ENCODE results near the gene STEAP2.

Gene STEAP2

DNA sequence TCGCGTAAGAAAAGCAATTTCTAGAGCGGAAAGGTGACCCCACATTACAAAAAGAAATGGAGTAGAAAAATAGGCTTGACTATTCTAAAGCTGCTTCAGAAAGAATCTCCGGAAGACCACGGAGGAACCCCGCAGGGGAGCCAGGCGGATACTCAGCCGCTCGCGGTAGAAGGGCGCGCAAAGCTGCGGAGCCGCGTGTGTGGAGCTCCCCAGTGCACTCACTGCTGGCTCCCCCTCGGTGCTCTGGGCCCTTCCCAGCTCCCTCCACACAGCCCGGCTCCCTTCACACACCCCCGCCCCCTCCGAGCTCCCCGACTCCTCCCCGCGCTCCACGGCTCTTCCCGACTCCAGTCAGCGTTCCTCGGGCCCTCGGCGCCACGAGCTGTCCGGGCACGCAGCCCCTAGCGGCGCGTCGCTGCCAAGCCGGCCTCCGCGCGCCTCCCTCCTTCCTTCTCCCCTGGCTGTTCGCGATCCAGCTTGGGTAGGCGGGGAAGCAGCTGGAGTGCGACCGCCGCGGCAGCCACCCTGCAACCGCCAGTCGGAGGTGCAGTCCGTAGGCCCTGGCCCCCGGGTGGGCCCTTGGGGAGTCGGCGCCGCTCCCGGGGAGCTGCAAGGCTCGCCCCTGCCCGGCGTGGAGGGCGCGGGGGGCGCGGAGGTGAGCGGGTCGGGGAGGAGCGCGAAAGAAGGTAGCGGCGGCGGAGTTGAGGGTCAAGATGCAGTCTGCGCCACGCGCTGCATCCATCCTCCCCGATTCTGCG, at the start of gene STEAP2:
Gene STEAP2 (plus strand): TSS at position 350 of the 758 bp plus-strand sequence. CDS start 13,343 bp downstream, outside the sequence.
- TF ChIP-seq, protein P1, sequence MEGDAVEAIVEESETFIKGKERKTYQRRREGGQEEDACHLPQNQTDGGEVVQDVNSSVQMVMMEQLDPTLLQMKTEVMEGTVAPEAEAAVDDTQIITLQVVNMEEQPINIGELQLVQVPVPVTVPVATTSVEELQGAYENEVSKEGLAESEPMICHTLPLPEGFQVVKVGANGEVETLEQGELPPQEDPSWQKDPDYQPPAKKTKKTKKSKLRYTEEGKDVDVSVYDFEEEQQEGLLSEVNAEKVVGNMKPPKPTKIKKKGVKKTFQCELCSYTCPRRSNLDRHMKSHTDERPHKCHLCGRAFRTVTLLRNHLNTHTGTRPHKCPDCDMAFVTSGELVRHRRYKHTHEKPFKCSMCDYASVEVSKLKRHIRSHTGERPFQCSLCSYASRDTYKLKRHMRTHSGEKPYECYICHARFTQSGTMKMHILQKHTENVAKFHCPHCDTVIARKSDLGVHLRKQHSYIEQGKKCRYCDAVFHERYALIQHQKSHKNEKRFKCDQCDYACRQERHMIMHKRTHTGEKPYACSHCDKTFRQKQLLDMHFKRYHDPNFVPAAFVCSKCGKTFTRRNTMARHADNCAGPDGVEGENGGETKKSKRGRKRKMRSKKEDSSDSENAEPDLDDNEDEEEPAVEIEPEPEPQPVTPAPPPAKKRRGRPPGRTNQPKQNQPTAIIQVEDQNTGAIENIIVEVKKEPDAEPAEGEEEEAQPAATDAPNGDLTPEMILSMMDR (IDR thresholded peaks at IDR 0.05) = no peak
- Histone ChIP-seq H3K4me3 (ENCODE audit: low read depth in 1 of 2, low read length in 1 of 2) (no peak within 1 kb of the TSS), H3K36me3 (no peaks in the 10 kb centered on the region), H3K27me3 (peaks cover 81% of the 10 kb centered on the region), H3K27ac (no peak within 1 kb of the TSS), H3K9me3 (no peaks in the 10 kb centered on the region), H3K4me1 (ENCODE audit: control insufficient read depth in 1 of 2, insufficient read depth in 1 of 2, low read depth in 1 of 2, low read length in 1 of 2) (peaks cover 0 to 8% of the 10 kb centered on the region in 2 experiments)

DNA sequence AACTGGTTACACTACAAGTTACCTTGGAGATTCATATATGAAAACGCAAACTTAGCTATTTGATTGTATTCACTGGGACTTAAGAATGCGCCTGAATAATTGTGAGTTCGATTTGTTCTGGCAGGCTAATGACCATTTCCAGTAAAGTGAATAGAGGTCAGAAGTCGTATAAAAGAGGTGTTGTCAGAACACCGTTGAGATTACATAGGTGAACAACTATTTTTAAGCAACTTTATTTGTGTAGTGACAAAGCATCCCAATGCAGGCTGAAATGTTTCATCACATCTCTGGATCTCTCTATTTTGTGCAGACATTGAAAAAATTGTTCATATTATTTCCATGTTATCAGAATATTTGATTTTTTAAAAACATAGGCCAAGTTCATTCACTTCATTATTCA, 48.0 kb upstream of the STEAP2 start:
- Histone ChIP-seq H3K27ac (no peak overlapping the region), H3K36me3 (no peaks in the 10 kb centered on the region), H3K27me3 (peaks cover 18% of the 10 kb centered on the region), H3K9me3 (no peaks in the 10 kb centered on the region), H3K4me3 (ENCODE audit: low read depth in 1 of 2, low read length in 1 of 2) (no peak overlapping the region), H3K4me1 (ENCODE audit: control insufficient read depth in 1 of 2, insufficient read depth in 1 of 2, low read depth in 1 of 2, low read length in 1 of 2) (no peaks in the 10 kb centered on the region)
- TF ChIP-seq, protein P1 (IDR thresholded peaks at IDR 0.05) = no peak

DNA sequence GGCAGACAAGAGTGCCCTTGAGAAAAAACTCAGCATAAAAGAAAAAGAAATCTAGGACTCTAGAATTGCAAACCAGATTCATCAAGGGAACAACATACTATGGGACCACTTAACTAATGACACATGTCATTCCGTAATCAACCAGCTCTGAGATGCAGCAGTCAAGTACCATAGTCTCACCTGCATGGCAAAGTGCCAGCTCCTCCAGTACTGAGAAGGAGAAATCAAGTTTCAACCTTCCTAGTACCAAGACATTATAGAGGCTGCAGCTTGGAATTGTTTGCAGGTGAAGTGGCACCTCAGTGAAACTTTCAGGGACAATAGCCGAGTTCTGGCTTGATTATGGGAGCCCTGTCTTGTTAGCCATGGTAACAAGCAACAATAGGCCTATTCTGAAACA, 45.8 kb upstream of the STEAP2 start:
- TF ChIP-seq, protein P1 (IDR thresholded peaks at IDR 0.05) = no peak
- Histone ChIP-seq H3K27ac (no peak overlapping the region), H3K9me3 (no peaks in the 10 kb centered on the region), H3K36me3 (no peaks in the 10 kb centered on the region), H3K4me1 (ENCODE audit: control insufficient read depth in 1 of 2, insufficient read depth in 1 of 2, low read depth in 1 of 2, low read length in 1 of 2) (no peaks in the 10 kb centered on the region), H3K4me3 (ENCODE audit: low read depth in 1 of 2, low read length in 1 of 2) (no peak overlapping the region), H3K27me3 (peaks cover 18% of the 10 kb centered on the region)

- Histone ChIP-seq H3K36me3 (no peaks in the 10 kb centered on the region), H3K4me1 (ENCODE audit: control insufficient read depth in 1 of 2, insufficient read depth in 1 of 2, low read depth in 1 of 2, low read length in 1 of 2) (no peaks in the 10 kb centered on the region), H3K9me3 (no peaks in the 10 kb centered on the region), H3K27me3 (peaks cover 18% of the 10 kb centered on the region), H3K4me3 (ENCODE audit: low read depth in 1 of 2, low read length in 1 of 2) (no peak overlapping the region), H3K27ac (no peak overlapping the region)
- TF ChIP-seq, protein P1 (IDR thresholded peaks at IDR 0.05) = no peak
These were observed 45.4 kb upstream of the STEAP2 start for GRCh38 chr7:90166153-90166552.

- peaks cover 18% of the 10 kb centered on the region for H3K27me3 ChIP-seq
- no peak overlapping the region for H3K27ac ChIP-seq
- H3K4me1 ChIP-seq (ENCODE audit: control insufficient read depth in 1 of 2, insufficient read depth in 1 of 2, low read depth in 1 of 2, low read length in 1 of 2) = no peaks in the 10 kb centered on the region
- H3K36me3 ChIP-seq = no peaks in the 10 kb centered on the region
- TF ChIP-seq, protein P1 (IDR thresholded peaks at IDR 0.05) = no peak
- no peak overlapping the region for H3K4me3 ChIP-seq (ENCODE audit: low read depth in 1 of 2, low read length in 1 of 2)
- no peaks in the 10 kb centered on the region for H3K9me3 ChIP-seq
These were observed 44.2 kb upstream of the STEAP2 start for GRCh38 chr7:90167361-90167760.

Measured in neutrophil (primary cell).